Type B pancreatic cell (in vitro differentiated cells): ENCODE results near the gene CFLAR. TPM values are rescaled to one million over a fixed set of nuclear protein-coding genes. Genes with fewer than 3 reads are reported as not detected.

Experiments used
- DNase-seq: peaks from one replicate; pipeline ENCODE4 v3.0.0; 2021; ENCODE audit warnings: mixed read lengths; ENCODE audit not compliant: unreplicated experiment; ENCODE audit errors: extremely low spot score
- H3K27ac Mint-ChIP-seq: 2 replicates; pipeline ENCODE4 v1.8.0; 2021; ENCODE audit warnings: mild to moderate bottlenecking, mixed read lengths
- H3K27me3 Mint-ChIP-seq: 2 replicates; pipeline ENCODE4 v1.8.0; 2021; ENCODE audit warnings: mixed read lengths
- H3K36me3 Mint-ChIP-seq: 2 replicates; pipeline ENCODE4 v1.8.0; 2021; ENCODE audit warnings: mixed read lengths
- H3K4me1 Mint-ChIP-seq: one replicate; pipeline ENCODE4 v1.8.0; 2021; ENCODE audit warnings: mixed read lengths; ENCODE audit not compliant: unreplicated experiment
- H3K4me3 Mint-ChIP-seq: 2 replicates; pipeline ENCODE4 v1.8.0; 2021; ENCODE audit warnings: mild to moderate bottlenecking, mixed read lengths
- H3K9me3 Mint-ChIP-seq: 2 replicates; pipeline ENCODE4 v1.8.0; 2021; ENCODE audit warnings: mixed read lengths
- CTCF ChIP-seq: fragments of 200-600 bp; sonication (generic); conservative IDR thresholded peaks from 2 replicates; pipeline ENCODE4 v1.5.0; 2021; ENCODE audit warnings: antibody characterized with exemption, mild to moderate bottlenecking
- total RNA-seq: library from RNA; stranded (reverse); gene quantifications from 2 replicates; pipeline ENCODE4 v1.2.1, GENCODE V29; 2021; ENCODE audit warnings: low replicate concordance

The CFLAR gene
- total RNA-seq, 1 donor from 2014 or later, result 26.5 TPM

- H3K4me1 Mint-ChIP-seq, result peaks cover 33% of the 10 kb centered on the region
- H3K4me3 Mint-ChIP-seq, result no peak overlapping the region
- no peaks in the 10 kb centered on the region for H3K36me3 Mint-ChIP-seq
- H3K9me3 Mint-ChIP-seq, result no peaks in the 10 kb centered on the region
- no peak for TF ChIP-seq CTCF
- DNase-seq, result no peak
- H3K27ac Mint-ChIP-seq, result peak overlapping the region; percentile 76
- no peaks in the 10 kb centered on the region for H3K27me3 Mint-ChIP-seq
Measured at GRCh38 chr2:201128933-201129505, 13.1 kb downstream of the CFLAR start.

GRCh38 chr2:201130524-201131186, 14.7 kb downstream of the CFLAR start:
- no peak overlapping the region for H3K27ac Mint-ChIP-seq
- H3K4me3 Mint-ChIP-seq, result no peak overlapping the region
- H3K9me3 Mint-ChIP-seq, result no peaks in the 10 kb centered on the region

GRCh38 chr2:201132518-201132917, 16.6 kb downstream of the CFLAR start:
- no peaks in the 10 kb centered on the region for H3K9me3 Mint-ChIP-seq
- H3K4me1 Mint-ChIP-seq, result peaks cover 12% of the 10 kb centered on the region
- DNase-seq, result no peak
- no peak overlapping the region for H3K27ac Mint-ChIP-seq
- H3K4me3 Mint-ChIP-seq, result no peak overlapping the region
- H3K27me3 Mint-ChIP-seq, result no peaks in the 10 kb centered on the region
- TF ChIP-seq CTCF, result no peak
- H3K36me3 Mint-ChIP-seq, result peaks cover 8% of the 10 kb centered on the region

More at GRCh38 chr2:201130524-201131186, 14.7 kb downstream of the CFLAR start:
- Mint-ChIP-seq H3K4me1 (peaks cover 25% of the 10 kb centered on the region), H3K27me3 (no peaks in the 10 kb centered on the region), H3K36me3 (no peaks in the 10 kb centered on the region)
- no peak for DNase-seq
- no peak for TF ChIP-seq CTCF

GRCh38 chr2:201135386-201135785, 19.4 kb downstream of the CFLAR start:
- DNase-seq, result no peak
- Mint-ChIP-seq H3K4me3 (no peak overlapping the region), H3K27me3 (no peaks in the 10 kb centered on the region), H3K36me3 (peaks cover 21% of the 10 kb centered on the region), H3K27ac (no peak overlapping the region), H3K9me3 (no peaks in the 10 kb centered on the region), H3K4me1 (peaks cover 4% of the 10 kb centered on the region)
- no peak for TF ChIP-seq CTCF

- Mint-ChIP-seq H3K36me3 (peaks cover 21% of the 10 kb centered on the region), H3K4me1 (peaks cover 4% of the 10 kb centered on the region), H3K27me3 (no peaks in the 10 kb centered on the region), H3K4me3 (no peak overlapping the region), H3K9me3 (no peaks in the 10 kb centered on the region), H3K27ac (no peak overlapping the region)
- DNase-seq, result no peak
- TF ChIP-seq CTCF, result no peak
Measured at GRCh38 chr2:201136889-201137321, 20.9 kb downstream of the CFLAR start.
